CMK (cell line): ENCODE data around the gene BMP2K.

ENCODE experiments used
- DNase-seq: peaks from one replicate; pipeline ENCODE4 v3.0.0-alpha.2; 2010; ENCODE audit warnings: low read depth

BMP2K gene

DNA sequence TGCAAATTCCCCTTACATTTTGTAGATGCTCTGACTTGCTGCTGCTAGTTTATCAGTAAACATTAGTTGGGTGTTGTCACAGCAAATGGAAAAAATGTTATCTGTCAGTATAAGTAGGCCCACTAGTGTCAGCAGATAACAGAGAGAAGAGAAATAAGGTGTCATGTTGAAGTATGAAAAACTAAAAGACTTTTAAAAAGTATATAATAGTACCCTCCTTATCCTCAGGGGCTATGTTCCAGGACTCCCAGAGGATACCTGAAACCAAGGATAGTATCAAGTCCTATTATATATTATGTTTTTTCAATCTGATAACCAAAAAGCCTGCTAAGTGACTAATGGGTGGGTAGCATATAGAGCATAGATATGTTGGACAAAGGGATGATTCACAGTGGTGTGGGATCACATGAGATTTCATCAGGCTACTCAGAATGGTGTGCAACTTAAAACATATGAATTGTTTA is 11.6 kb upstream of the BMP2K start:
- DNase-seq = no peak

DNA sequence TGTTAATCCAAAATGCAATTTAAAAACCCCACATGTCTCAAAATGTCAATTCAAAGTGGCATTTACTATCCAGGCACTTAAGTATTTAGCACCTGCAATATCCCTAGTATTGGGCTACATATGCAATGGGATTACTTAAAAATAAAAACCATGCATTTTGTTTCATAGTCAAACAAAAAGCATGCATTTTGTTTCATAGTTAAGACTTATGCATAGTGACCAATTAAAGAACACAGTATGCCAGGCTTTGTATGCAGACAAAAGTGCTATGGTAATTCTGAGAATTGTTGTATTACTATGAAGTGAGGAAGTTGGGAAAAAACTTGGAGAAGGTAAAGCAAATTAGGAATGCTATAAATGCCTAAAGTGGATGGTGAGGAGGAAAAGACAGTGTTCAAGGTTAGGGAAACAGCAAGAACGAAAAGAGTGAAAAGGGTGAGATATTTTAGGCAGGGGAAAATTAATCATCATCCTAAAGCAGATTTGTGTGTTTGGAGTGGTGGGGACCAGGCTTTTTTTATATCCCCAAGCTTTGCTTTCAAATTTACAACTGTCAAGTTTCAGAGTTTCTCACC is 10.6 kb upstream of the BMP2K start:
- DNase-seq = no peak

DNA sequence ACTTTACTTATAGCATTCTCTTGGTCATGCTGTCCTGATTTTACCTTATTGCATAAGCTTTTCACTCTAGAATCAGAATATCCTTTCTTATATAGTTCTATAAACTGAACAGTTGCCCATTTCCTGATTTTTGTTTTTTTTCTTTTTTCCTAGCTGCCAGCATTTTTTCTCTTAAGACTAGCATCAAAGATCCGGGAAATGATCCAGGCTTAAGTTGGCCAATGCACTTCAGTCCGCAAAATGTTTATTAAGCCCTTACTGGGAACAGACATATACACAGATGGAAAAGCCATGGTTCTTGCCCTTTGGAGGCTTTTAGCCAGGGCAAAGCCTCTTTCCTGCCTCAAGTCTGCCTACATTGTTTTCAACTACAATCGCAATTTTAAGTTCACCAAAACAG is 10.1 kb upstream of the BMP2K start:
- DNase-seq = no peak

DNA sequence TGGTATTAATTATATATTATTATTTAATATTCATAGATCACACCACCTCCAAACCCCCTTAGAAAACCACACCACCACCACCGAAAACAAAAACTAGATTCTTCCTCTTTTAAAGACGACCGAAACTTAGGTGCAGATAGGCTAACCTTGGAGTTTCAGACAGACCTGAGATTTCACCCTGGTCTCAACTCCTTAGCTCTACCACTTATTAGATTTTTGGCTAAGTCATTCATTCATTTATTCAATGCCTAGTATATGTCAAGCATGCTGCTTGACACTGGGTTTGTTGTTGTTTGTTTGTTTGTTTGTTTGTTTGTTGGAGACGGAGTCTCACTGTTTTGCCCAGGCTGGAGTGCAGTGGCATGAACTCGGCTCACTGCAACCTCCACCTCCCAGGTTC is 9.5 kb upstream of the BMP2K start:
- DNase-seq = no peak

DNA sequence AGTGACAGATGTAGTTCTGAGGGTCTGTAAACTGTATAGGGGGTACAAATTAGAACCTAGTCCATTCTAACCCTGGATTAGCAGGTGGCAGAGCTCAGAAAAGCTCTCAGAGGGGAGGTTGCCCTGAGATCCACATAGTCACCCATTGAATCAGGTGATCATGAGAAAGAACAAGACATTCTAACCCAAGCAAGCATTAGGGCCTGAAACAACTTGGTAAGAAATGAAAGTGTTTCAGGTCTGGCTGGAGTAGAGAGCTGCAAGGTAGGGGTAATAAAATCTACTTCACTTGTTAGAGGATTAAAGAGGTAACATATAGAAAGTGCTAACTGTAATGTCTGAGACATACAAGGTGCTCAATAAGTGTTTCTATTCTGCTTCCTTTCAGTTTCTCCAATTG is 8.8 kb upstream of the BMP2K start:
- DNase-seq = no peak

DNA sequence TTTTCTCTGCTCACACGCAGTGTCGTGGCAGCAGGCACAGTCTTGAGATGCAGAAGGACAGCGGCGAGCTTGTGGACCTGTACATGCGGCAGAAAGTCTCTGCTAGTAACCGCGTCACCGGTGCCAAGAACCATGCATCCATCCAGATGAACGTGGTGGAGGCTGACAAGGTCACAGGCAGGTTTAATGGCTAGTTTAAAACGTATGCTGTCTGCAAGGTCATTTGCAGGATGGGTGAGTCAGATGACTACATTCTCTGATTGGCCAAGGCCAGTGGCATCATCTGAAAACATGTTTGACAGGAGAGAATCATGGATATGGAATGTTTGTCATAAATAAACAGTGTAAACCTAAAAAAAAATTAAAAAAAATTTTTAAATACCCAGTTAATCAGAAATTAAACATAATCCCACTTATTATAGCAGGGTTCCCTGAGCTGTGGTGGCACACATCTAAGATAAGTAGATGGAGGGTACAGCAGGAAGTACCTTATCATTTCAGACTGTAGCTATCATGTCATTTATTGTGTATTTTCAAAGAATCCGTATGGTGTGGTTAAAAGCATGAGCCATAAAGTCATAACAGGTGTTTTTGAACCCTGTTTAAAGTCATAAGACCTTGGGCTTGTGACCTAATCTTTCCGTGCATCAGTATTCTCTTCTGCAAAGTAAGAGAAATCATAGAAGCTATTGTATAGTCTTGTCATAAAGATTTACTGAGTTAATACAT is 7.5 kb upstream of the BMP2K start:
- no peak for DNase-seq

DNA sequence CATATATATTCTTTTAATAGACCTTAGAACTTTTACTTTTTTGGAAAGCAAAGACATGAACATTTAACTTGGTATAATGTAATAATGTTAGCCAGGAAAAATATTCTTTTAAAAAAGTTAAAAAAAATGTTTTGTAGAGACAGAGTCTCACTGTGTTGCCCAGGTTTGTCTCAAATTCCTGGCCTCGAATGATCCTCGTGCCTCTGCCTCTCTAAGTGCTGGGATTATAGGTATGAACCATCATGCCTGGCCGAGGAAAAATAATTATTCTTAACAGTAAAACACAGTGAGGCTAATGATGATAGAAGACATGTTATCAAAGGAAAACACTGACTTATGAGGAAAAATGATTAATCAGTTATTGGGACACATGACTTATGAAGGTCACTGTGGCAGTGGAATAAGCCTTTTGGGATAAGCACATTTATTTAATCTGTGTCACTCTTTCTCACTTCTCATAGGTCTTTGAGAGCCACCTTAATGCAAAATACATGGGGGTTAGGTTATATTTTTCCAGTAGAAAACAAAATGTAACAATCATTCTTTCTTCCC is 6.0 kb upstream of the BMP2K start:
- DNase-seq = no peak

DNA sequence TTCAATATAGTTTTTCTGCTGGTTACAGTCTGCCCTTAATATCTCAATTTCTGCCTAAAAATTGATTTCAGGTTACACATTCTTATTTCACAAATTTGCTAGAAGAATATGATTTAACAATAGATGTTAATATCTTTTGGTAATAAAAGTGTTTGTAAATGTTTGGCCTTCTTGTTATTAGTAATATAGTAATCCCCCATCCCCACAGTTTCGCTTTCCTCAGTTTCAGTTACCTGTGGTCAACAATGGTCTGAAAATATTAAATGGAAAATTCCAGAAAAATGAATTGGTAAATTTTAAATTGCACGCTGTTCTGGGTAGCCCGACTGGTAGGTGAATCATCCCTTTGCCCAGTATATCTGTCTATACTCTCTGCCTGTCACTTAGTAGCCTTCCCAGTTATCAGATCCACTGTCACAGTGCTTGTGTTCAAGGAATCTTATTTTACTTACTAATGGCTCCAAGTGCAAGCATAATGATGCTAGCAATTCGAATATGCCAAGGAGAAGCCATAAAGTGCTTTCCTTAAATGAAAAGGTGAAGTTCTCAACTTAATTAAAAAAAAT is 3.5 kb upstream of the BMP2K start:
- DNase-seq = no peak

DNA sequence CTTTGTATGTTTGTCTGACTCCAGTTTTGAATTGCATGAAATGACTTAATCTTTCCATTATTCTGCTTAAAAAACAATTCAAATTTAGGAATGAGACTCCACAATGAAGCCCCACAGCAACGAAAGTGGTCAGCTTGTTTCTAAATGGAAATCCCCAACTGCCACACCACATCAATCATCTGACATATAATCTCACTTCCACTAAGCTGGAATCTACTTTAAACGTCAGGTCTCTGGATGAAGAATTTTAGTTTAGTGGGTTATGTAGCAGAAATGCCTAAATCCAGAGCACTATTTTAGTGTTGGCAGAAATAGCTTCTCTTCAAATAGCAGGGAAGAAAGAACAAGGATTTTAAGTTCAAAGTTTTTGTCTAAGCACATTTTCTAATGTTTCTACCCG is 1.7 kb upstream of the BMP2K start:
- DNase-seq = no peak

DNA sequence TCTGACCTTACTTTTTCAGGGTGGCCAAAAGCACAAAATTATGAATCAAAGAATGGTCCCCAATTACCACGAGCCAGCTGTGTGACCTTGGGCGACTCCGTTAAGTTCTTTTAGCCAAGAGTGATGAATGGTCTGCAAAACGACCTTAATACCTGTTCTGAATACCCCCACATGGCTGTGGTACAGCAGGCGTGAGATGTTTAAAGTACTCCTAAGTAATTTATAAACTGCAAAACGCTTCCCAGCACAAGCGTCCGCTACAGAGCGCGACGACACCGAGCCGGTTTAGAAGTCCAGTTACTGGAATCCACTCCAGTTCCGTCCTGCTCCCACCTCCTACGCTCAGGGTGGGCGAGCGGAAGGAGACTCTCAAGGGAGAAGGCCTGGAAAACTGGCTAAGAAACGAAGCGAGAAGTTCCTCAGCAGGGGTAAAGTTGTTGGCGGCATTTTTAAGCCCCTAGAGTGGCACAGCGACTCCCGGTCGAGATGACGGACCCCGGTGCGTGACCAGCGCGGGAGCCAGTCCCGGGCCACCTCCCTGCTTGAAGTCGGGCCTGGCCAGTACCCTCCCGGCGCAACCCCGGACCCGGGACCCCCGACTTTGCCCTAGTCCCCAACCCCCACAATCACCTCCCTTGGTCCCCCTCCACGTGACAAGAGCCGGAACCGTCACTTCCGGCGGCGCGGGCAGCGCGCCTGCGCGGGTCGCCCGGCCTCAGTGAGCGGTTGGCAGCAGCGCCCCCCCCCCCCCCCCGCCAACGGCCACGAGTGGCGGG is 659 bp upstream of the BMP2K start:
- peak; percentile 73 for DNase-seq

DNA sequence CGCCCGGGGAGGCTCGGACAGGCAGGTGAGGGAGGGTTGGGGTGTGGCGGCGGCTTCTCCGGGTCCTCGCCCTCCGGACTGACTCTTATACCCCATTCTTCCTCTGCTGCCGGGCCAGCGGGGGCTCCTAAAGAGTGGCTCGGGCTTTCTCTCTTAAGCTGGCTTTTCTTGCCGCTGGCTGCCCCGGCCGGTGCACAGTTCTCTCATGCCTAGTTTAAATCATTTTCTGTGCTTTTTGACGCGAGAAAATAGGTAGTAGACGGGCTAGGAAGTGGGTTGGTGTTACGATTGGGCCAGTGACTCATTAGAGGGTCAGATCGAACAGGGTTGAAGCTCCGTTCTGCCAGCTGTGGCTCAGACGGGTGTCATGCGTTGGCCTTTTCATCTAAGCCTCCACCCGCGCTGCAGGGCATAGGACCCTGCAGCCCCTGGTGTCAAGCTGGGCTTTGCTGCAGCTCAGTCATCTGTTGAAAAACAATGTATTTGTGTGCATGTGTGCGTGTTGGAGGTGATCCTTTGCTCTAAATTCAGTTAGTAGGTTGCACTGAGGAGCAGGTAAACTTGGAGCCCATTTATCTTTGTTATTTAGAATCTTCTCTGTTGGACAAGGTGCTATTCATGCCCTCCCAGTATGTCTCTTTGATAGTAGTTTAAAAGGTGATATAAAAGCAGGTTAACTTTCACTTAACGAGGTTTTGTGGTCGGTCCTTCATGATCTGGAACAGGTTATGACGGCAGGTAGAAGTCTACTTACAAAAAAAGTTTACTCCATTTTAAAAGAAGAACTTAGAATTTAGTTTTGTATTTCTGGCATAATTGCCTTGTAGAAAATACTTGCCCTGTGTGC is 802 bp downstream of the BMP2K start:
- DNase-seq = no peak

DNA sequence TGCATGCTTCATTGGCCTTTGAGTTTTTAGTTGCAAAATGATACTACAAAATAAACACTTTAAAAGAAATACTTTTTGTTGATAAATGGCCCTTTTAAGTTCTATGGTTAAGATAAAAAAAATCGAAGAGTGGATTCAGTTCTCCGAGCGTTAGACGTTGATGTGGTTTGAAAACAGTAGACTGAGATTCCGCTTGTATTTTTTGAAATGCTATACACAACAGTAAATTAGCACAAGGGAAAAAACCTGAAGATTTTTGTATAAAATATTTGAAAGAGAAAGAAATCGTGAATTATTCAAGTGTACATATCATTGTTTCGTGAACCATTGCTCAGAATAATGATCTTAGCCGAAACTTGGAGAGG is 1.4 kb downstream of the BMP2K start:
- no peak for DNase-seq

DNA sequence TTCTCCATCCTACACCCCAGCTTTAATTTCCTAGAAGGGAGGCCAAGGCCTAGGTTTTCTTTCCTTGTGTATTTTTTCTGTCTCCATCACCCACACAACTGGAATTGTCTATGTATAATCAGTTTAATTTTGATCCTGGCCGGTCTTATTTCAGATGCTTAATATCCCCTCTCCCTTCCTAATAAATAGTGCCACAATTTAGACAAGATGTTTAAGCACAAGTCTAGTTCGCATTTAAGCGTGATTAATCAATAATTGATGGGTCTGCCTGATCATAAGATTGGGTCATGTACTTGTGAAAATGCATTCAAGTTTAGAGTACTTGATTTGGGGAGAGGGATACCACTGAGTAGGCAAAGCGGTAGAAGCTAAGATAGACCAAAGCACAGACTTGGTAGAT is 2.4 kb downstream of the BMP2K start:
- no peak for DNase-seq

DNA sequence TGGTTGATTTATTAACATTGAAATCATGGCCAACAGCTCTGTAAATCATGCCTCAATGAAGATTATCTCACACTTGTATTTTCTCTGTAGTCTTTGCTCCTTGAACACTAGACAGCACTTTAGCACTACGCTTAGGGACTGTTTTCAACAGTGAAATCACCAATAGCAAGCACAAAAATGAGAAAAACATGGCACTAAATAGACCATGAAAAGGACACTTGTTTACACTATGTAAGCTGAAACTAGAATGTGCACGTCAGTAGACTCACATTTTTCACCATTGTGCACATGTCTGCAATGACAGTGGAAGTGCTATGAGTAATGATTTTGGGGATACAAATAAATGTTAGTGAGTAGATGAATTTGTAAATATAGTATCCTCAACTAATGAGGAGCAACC is 3.1 kb downstream of the BMP2K start:
- no peak for DNase-seq

DNA sequence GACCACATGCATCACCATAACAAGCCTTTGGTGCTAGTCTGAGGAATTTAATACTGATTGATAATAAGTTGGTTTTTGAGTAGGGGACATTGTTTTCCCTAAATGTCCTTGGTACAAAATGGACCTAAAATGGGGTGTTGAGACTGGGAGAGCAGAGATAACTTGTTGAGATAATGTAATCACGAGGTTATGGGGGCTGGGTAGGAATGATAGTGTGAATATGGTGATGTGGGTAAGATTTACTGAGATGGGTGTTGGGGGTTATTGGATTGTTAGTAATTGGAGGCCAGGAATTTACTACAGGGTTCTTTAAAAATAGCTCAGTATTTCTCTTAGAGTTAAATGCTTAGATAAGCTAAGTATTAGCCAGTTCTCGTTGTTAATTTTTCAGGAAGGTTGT is 3.9 kb downstream of the BMP2K start:
- no peak for DNase-seq

DNA sequence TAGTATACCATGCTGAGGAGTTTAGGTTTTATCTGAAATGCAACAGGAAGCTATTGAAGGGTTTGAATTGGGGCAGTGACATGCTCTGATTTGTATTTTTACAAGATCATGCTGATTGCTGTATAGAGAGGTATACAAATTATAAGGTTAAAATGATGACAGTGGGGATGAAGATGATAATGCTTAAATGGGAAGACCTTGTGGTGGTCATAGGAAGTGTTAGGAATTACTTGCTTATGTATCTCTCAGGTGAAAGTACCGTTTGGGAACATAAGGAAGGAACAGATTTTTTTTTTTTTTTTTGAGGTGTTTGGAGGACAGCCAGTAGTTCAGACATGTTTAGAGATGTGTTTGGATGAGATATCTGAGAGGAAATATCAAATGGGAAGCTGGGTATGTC is 5.0 kb downstream of the BMP2K start:
- no peak for DNase-seq

DNA sequence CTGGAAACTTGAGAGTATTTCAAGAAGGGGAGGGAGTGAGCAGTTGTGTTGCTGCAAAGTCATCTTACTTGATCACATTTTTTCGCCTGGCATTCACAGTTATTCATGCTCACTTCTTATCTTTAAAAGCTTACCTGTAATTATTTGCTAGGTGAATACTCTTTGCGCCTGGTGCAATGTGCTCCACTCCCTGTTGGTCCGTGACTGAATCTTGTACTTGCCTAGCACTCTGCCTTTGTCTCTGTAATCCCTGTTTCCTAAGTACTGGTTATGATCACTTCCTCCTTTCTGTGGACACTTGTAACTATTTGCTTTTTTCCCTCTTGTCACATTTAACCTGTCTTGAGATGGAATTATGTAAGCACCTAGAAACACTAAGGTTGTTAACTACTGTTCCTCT is 5.8 kb downstream of the BMP2K start:
- no peak for DNase-seq

DNA sequence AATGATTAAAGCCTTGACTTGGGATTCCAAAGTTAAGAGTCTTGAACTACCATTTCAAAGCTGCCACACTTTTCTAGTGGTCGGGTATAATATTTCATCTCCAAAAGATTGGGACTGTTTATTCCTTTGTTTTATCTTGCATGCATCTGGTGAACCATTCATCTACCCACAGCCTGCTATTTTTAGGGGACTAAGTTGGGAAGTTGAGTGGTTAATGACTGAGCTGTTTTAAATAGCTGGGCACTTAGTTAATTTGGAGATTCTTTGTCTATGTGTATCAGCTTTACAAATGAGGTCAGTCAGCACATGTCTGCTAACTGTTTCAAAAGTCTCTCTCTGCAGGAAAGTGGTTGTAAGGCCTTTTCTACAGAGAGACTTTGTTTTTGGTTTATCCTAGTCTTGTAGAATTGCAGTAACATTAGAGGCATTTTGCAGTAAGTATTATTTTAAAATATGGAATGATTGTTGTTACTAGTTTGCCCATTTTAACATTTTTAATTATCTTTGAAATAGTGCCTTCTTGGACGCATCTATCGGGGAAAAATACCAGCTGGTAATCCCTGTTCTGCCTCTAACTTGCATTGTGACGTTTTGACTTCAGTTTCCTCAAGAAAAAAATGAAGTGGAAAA is 8.2 kb downstream of the BMP2K start:
- DNase-seq = no peak

DNA sequence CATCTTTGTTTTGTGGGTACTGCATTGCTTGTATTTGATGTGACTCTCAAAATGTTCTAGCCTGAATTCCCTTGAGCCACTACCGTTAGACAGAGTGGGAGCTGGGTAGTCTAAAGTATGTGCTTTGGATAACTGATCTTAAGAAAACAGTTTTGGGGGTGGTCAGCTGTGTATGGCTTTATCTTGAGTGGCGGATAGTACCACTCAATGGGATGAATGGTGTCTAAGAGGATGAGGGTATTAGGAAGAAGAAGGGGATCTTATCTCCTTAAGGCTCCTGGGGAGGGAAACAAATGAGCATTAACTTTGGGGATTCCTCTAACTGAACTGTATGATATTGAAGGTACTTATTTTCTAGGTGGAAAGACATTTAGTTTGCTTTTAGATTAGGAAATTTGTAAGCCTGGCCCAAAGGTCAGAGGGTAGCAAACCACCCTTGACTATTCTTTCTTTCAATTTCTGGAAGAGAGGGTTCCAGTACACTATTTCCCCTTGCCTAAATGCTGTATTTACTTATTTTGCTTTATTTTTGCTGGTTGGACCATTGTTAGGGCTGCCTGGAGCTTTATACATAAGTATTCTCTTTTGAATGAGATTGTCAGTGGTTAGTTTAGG is 11.3 kb downstream of the BMP2K start:
- DNase-seq = no peak

DNA sequence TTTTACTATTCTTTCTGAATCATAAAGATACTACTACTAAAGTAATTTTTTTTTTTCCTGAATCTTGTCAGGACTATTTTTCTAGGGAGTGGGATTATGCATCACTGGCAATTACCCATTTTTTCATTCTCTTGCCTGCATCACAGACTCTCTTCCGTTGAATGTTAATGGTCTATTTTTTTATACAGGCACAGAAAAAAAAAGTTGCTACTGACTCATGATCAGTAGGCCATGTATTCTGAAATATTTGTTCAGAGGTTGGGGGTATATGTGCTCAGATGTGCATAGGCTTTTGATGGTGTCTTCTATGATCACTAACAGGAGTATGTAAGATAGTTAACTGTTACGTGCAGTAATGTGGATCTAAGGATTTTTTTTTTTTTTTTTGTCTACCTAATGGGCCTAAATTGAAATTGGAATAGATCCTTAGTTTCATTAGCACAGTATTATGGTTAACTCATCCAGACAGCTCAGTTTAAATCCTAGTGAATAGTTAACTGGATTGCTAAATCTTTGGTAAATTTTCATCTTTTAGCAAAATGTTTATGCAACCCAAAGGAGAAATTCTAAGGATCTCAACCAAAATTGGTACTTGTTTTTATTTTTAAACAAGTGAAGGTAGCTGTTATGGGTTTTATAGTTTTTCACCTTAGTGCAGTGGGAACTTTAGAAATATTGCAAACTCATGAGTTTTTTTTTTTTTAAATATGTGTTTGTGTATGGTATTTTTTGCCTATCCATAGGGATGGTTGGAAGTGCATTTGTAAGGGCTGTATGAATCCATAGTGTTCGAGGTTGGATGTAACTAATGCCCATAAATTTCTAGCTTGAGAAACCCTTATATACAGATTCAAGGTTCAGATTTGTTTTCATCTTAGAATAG is 12.1 kb downstream of the BMP2K start:
- DNase-seq = no peak
